Adipose tissue (tissue), 3 donors: ENCODE data around the gene CACTIN. TPM values are rescaled to one million over a fixed set of nuclear protein-coding genes. Genes with fewer than 3 reads are reported as not detected.
"Not testable (repeated sequence)": the region's sequence is repeated elsewhere in the genome, so short reads cannot be mapped to it uniquely, and the experiment has no call there.

Source experiments
- H3K27ac ChIP-seq: one replicate; pipeline ENCODE4 v1.5.1; 2013; ENCODE audit warnings: low read depth, low read length
- WGBS, 3 donors: extraction: QIAGEN DNeasy Blood & Tissue Kit; methylation state at CpG; one replicate each; pipeline ENCODE4 v1.1.7; 2013; 5-methylcytosine and 5-hydroxymethylcytosine counted together
- polyA plus RNA-seq, 3 donors: library from polyadenylated mRNA; stranded (reverse); fragments of 200-250 nt; gene quantifications; one replicate each; pipeline ENCODE4 v1.2.3, GENCODE V29; 2013
- donor health status: healthy with polysubstance abuse.
- donor health status: Bipolar disorder and iron deficiency.
- donor health status: healthy.

CACTIN gene
- polyA plus RNA-seq, 3 donors = 11.6 to 16.5 (median 12.1) TPM

DNA sequence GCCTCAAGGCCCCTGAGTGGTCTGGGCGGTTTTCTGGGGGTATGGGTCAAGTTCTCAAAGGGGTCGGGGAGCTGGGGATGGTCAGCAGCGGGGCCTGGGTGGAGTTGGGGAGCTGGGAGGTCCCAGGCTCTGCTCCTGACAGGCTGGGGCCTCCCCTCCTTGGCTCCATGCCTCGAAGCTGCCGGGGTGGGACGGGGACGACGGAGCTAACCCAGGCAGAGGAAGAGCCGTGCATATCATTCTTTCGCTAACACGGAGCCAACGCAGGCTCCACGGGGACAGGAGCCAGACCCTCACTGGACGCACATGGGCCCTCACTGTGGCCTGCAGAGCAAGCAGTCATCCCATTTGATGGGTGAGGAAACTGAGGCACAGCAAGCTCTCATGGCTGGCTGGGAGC, 25.8 kb upstream of the CACTIN start:
- 81 to 91% (median 89%) methylated on average over 10 to 14 of the region's 14 CpGs for WGBS, 3 donors
- H3K27ac ChIP-seq = no peak overlapping the region

- no peak overlapping the region for H3K27ac ChIP-seq
- WGBS, 3 donors = 97 to 98% (median 97%) methylated on average over 25 to 33 of the region's 33 CpGs
These were observed 25.1 kb upstream of the CACTIN start for GRCh38 chr19:3651684-3652083.

DNA sequence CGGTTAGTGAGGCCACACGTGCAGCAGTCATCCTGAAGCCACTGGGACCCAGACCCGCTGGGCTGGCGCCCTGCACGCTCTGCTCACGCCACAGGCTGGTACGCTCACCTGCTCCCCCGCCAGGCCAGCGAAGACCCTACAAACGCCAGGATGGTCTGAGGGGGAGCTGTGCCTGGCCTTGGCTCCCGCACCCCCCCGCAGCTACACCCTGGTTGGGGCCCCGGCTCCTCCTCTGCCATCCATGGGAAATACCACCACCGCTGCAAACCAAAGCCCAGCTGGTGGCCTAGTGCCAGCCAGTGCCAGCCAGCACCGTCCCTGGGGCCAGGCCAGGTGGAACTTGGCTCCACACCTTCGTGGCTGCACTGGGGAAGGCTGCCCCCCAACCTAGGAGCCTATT, 23.3 kb upstream of the CACTIN start:
- 78 to 96% (median 91%) methylated on average over 16 of the region's 16 CpGs for WGBS, 3 donors

DNA sequence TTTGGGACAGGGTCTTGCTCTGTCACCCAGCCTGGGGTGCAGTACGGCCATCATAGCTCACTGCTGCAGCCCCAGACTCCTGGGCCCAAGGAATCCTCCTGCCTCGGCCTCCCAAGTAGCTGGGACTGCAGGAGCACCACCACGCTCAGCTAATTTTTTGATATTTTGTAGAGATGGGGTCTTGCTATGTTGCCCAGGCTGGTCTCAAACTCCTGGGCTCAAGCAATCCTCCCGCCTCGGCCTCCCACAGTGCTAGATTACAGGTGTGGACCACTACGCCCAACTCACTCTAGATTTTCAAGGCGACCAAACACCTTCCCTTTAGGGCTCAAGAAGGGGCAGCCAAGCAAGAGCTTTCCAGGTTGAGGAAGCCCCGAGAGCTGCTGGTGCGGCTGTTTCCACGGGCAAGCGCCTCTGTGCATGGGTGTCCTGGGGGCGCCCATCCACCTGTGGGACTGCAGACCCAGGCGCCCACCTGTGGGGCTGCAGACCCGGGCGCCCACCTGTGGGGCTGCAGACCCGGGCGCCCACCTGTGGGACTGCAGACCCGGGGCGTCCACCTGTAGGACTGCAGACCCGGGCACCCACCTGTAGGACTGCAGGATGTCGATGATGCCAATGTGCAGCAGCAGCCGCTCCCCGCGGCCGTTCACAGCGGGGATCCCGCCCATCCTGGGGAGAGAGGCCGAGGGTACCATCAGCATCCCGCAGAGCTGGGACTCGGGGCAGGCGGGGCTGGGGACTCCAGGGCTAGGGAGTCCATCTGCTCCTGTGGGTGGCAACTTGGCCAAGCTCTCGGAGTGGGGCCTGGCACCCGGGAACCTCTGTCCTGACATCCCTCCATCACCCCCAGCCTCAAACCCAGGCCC, 21.7 kb upstream of the CACTIN start:
- WGBS, 3 donors = 94 to 97% (median 96%) methylated on average over 33 of the region's 33 CpGs
- H3K27ac ChIP-seq = no peak overlapping the region

More for the DNA sequence above, 23.3 kb upstream of the CACTIN start:
- H3K27ac ChIP-seq = no peak overlapping the region

DNA sequence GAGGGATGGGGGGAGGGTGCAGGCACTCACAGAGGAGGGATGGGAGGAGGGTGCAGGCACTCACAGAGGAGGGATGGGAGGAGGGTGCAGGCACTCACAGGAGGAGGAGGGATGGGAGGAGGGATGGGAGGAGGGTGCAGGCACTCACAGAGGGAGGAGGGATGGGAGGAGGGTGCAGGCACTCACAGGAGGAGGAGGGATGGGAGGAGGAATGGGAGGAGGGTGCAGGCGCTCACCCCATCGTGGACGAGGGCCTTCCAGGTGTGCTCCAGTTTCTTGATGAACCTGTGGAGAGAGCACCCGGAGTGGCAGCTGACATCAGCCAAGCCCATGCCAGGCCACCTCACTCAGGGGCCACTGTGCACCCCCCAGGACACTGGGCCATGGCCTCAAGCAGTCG, 20.5 kb upstream of the CACTIN start:
- not testable (repeated sequence) for H3K27ac ChIP-seq
- 91 to 99% (median 96%) methylated on average over 5 of the region's 5 CpGs for WGBS, 3 donors

DNA sequence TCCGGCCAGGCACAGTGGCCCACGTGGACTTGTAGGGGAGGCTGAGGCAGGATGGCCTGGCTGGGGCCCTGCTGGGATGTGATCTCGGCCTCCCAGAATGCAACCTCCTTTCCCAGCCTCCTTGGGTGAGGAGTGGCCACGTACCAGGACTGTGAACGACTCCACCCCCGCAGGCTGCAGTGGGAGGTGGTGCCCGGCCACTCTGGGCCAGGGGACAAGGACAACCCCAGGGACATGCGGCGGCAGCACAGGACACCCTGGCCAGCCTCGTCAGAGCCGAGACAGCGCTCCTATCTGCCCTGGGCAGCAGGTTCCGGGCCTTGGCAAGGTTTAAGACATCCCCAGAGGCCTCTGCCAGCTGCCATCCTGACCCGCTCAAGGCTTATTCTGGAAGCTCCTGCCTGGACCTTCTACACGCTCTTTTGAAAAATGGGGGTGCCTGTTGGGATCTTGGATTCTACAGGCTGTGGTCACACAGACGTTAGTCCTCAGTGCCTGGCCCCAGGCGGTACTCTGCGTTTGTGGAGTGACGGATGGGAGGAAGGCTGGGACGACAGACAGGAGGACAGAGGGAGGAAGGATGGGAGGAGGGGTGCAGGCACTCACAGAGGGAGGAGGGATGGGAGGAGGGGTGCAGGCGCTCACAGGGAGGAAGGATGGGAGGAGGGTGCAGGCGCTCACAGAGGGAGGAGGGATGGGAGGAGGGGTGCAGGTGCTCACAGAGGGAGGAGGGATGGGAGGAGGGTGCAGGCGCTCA, 19.9 kb upstream of the CACTIN start:
- 88 to 89% (median 88%) methylated on average over 23 of the region's 23 CpGs for WGBS, 3 donors
- no peak overlapping the region for H3K27ac ChIP-seq

GRCh38 chr19:3645726-3646125, 19.1 kb upstream of the CACTIN start:
- no peak overlapping the region for H3K27ac ChIP-seq
- 91% methylated on average over 21 of the region's 21 CpGs for WGBS, 3 donors

GRCh38 chr19:3645067-3645396, 18.4 kb upstream of the CACTIN start:
- H3K27ac ChIP-seq = no peak overlapping the region
- 77 to 88% (median 82%) methylated on average over 8 to 11 of the region's 11 CpGs for WGBS, 3 donors

DNA sequence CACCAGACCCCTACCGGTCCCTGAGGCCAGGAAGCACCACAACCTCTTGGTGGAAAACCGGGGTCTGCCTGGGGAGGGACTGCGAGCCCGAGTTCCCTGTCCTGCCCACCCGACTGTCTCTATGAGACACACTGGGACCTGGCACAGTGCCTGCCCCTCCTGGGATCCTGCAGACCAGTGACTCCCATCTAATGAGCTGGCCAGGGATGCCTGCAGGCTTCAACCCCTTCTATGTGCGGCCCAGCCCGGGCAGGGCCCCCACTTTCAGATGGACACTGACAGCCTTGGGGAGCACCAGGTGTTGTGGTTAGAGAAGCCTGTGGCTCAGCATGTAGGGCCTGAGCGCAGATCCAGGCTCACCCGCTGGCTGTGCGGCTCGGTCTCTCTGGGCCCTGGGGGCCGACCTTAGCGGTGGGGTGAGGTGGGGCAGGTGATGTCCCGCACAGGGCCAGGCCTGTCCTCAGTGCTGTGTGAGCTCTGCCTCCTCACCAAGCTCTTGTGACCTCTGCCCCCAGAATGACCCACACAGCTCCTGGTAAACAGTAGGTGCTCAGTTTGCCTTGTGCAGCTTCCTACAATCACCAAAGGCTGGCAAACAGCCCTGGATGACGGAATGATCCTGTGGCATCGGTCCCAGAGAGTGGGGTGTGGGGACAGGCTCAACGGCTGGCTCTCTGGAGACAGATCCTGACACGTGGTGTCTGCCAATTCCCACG, 17.9 kb upstream of the CACTIN start:
- 78 to 81% (median 79%) methylated on average over 19 of the region's 19 CpGs for WGBS, 3 donors
- no peak overlapping the region for H3K27ac ChIP-seq

DNA sequence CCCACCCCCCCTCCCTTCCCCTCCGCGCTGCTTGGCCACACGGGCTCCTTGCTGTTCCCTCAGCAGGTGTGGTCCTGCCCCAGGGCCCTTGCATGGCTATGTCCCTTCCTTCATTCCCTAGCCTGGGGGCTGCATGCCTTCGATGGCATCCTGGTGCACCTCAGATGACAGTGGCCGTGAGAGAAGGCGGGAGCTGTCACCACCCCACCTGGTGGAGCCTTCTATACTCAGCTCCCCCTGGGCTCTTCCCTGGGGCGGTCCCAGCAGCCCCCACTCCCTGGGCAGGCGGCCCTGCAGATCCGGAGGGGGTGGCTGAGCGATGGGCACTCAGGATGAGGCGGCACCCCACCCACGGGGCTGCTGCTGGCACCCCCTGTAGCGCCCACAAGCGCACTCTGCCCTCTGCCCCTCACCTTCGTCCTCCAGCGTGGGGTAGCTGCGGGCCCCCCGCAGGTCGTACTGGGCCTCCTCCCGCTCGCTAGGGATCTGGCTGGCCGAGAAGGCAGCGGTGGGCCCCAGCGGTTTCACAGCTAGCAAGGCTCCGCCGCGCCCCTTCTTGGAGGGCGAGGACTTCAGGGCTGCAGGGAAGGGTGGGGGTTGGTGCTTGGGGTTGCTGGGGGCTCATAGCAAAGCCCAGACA, 17.2 kb upstream of the CACTIN start:
- WGBS, 3 donors = 93 to 95% (median 93%) methylated on average over 28 of the region's 28 CpGs
- no peak overlapping the region for H3K27ac ChIP-seq

GRCh38 chr19:3642987-3643673, 16.5 kb upstream of the CACTIN start:
- H3K27ac ChIP-seq = no peak overlapping the region
- WGBS, 3 donors = 90 to 93% (median 91%) methylated on average over 28 to 36 of the region's 36 CpGs

- H3K27ac ChIP-seq = no peak overlapping the region
- 92 to 94% (median 93%) methylated on average over 17 of the region's 17 CpGs for WGBS, 3 donors
These were observed 15.7 kb upstream of the CACTIN start for GRCh38 chr19:3642296-3642695.

DNA sequence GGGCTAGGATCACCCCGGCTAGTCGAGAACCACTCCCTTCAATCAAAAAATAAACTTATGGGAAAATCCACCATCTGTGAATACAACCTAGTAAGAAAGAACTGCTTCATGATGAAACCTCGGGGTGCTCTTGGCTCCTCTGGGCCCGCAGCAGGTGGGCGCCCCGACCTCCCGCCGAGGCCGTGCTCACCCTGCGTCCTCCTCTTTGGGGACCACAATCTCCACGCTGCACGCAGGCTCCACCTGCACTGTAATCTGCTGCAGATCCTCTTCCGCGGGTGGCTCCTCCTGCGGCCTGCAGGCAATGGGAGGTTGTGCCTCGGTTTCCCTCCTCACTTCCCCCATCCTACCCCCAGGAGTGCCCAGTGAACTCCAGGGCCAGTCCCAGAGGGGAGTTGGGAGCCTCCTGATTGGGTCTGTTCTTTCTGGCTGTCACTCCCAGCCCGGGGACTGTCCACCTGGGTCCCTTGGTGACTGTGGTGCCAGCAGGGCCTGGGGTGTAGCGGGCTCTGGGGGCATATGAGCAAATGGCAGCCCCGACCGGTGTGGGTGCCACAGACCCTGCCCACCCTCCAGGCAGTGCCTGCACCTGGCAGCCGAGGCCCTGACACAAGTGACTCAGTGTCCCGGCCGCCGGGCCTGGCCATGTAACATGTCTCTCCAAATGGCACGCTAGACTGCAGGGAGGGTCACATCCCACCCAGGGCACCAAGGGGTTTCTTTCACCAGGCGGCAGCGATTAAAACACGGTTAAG, 15.1 kb upstream of the CACTIN start:
- no peak overlapping the region for H3K27ac ChIP-seq
- 94 to 95% (median 95%) methylated on average over 28 of the region's 28 CpGs for WGBS, 3 donors

GRCh38 chr19:3639479-3639878, 12.9 kb upstream of the CACTIN start:
- H3K27ac ChIP-seq = no peak overlapping the region
- WGBS, 3 donors = 97% methylated on average over 13 of the region's 13 CpGs

- WGBS, 3 donors = 88 to 94% (median 93%) methylated on average over 54 to 55 of the region's 55 CpGs
- no peak overlapping the region for H3K27ac ChIP-seq
These were observed 11.9 kb upstream of the CACTIN start for GRCh38 chr19:3638208-3639193.

DNA sequence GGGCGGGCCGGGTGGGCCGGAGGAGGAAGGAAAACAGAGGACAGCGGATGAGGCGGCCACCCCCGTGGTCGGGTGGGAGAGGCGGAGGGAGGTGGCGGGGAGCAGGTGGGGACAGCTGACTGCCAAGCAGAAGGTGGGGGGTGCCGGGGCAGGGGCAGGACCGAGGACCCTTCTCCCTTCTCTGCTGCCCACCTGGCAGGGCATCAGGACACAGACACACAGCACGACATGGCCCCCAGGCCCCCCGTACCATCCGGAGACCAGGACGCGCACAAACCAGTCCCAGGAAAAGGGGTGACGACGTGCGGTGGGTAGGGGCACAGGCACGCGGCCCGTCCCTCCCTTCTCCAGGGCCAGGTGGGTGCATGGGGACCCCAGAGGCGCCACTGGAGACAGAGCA, 11.0 kb upstream of the CACTIN start:
- WGBS, 3 donors = 88 to 92% (median 92%) methylated on average over 10 to 23 of the region's 23 CpGs
- no peak overlapping the region for H3K27ac ChIP-seq
